ENCODE data around the gene TBL1XR1.

DNA sequence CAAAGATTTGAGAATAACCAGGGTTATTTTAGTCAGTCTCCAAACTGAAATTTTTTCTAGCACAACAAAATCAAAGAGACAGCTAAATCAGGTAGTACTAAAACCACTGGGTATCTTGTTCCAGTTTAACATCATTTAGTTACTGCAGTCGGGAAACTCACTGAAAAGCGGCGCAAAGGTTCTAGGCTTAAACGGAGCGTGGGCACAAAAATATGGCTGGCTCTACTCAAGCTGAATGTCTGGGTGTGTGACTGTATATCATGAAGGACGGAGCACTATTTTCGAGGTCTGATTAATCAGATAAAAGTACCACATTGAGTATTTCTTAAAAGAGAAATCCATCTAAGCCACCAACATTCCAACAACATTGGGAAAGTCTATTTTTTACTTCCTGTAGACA, 152.1 kb downstream of the TBL1XR1 start:
- TF ChIP-seq, protein P1, sequence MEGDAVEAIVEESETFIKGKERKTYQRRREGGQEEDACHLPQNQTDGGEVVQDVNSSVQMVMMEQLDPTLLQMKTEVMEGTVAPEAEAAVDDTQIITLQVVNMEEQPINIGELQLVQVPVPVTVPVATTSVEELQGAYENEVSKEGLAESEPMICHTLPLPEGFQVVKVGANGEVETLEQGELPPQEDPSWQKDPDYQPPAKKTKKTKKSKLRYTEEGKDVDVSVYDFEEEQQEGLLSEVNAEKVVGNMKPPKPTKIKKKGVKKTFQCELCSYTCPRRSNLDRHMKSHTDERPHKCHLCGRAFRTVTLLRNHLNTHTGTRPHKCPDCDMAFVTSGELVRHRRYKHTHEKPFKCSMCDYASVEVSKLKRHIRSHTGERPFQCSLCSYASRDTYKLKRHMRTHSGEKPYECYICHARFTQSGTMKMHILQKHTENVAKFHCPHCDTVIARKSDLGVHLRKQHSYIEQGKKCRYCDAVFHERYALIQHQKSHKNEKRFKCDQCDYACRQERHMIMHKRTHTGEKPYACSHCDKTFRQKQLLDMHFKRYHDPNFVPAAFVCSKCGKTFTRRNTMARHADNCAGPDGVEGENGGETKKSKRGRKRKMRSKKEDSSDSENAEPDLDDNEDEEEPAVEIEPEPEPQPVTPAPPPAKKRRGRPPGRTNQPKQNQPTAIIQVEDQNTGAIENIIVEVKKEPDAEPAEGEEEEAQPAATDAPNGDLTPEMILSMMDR (IDR thresholded peaks at IDR 0.05): no peak
- TF ChIP-seq EZH2phosphoT487 (IDR thresholded peaks at IDR 0.05): no peak

Data from neural progenitor cell (in vitro differentiated cells).